Measurements from ENCODE around the gene TMEM97. TPM values are rescaled to one million over a fixed set of nuclear protein-coding genes. Genes with fewer than 3 reads are reported as not detected.
"Not testable (repeated sequence)": the region's sequence is repeated elsewhere in the genome, so short reads cannot be mapped to it uniquely, and the experiment has no call there.

Gene TMEM97
- total RNA-seq, 2 experiments from 2014 or later = 2.6 to 3.7 TPM

- Histone ChIP-seq H3K36me3 (ENCODE audit: insufficient read depth, low read length) (no peaks in the 10 kb centered on the region), H3K27me3 (ENCODE audit: control insufficient read depth in 1 of 2, insufficient read depth in 2 of 2, low read length in 2 of 2) (peaks cover 25 to 31% of the 10 kb centered on the region in 2 experiments), H3K4me3 (ENCODE audit: low read length) (no peak overlapping the region), H3K9me3 (ENCODE audit: control insufficient read depth in 1 of 2, insufficient read depth in 1 of 2, low read length in 2 of 2) (peaks cover 0 to 14% of the 10 kb centered on the region in 2 experiments), H3K27ac (ENCODE audit: low read depth in 1 of 2, low read length in 2 of 2) (no peak overlapping the region), H3K4me1 (ENCODE audit: insufficient read depth, low read length) (peaks cover 7% of the 10 kb centered on the region)
- H3K27me3 Mint-ChIP-seq = peaks cover 73% of the 10 kb centered on the region
- no peak overlapping the region for H3K4me3 Mint-ChIP-seq
- no peak for ATAC-seq (ENCODE audit: poor library complexity)
- DNase-seq = no peak
- no peak for TF ChIP-seq CTCF (IDR thresholded peaks at IDR 0.05)
- ChIA-PET CTCF (interaction anchor here (1.4 to 1.6 kb wide), 2 partner anchors 15 to 20 kb away, joined by 3 to 4 read pairs; no protein-coding TSS in a partner anchor), POLR2A (no interaction called here)
- peaks cover 7% of the 10 kb centered on the region for H3K4me1 Mint-ChIP-seq (ENCODE audit: low read depth)
- H3K9me3 Mint-ChIP-seq = no peaks in the 10 kb centered on the region
- H3K27ac Mint-ChIP-seq = no peak overlapping the region
- intact Hi-C loops (cut with DNase I, micrococcal nuclease) = no loop called here
- no peaks in the 10 kb centered on the region for H3K36me3 Mint-ChIP-seq (ENCODE audit: low read depth)
Measured at GRCh38 chr17:28271431-28271830, 47.6 kb upstream of the TMEM97 start.

GRCh38 chr17:28272166-28272565, 46.8 kb upstream of the TMEM97 start:
- ATAC-seq (ENCODE audit: poor library complexity) (no peak), DNase-seq (no peak)
- Mint-ChIP-seq H3K4me3 (no peak overlapping the region), H3K4me1 (ENCODE audit: low read depth) (peaks cover 7% of the 10 kb centered on the region), H3K9me3 (no peaks in the 10 kb centered on the region), H3K27me3 (peaks cover 75% of the 10 kb centered on the region), H3K27ac (no peak overlapping the region), H3K36me3 (ENCODE audit: low read depth) (no peaks in the 10 kb centered on the region)
- intact Hi-C loops (cut with DNase I, micrococcal nuclease) = no loop called here
- CTCF ChIA-PET = no interaction called here
- Histone ChIP-seq H3K4me1 (ENCODE audit: insufficient read depth, low read length) (peaks cover 12% of the 10 kb centered on the region), H3K27me3 (ENCODE audit: control insufficient read depth in 1 of 2, insufficient read depth in 2 of 2, low read length in 2 of 2) (peaks cover 31 to 33% of the 10 kb centered on the region in 2 experiments), H3K9me3 (ENCODE audit: control insufficient read depth in 1 of 2, insufficient read depth in 1 of 2, low read length in 2 of 2) (peaks cover 0 to 9% of the 10 kb centered on the region in 2 experiments), H3K36me3 (ENCODE audit: insufficient read depth, low read length) (no peaks in the 10 kb centered on the region), H3K4me3 (ENCODE audit: low read length) (no peak overlapping the region), H3K27ac (ENCODE audit: low read depth in 1 of 2, low read length in 2 of 2) (no peak overlapping the region)
- POLR2A ChIA-PET = no interaction called here
- no peak for TF ChIP-seq CTCF (IDR thresholded peaks at IDR 0.05)

DNA sequence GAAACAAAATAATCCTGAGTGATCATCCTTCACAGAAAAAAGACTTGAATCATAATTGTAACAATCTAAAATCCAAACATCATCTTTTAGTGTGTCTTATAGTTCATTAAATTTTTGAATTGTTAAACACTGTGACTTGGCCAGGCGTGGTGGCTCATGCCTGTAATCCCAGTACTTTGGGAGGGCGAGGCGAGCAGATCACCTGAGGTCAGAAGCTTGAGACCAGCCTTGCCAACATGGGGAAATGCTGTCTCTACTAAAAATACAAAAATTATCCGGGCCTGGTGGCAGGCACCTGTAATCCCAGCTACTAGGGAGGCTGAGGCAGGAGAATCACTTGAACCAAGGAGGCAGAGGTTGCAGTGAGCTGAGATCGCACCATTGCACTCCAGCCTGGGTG, 45.7 kb upstream of the TMEM97 start:
- H3K9me3 Mint-ChIP-seq; H3K9me3 ChIP-seq (ENCODE audit: control insufficient read depth in 1 of 2, insufficient read depth in 1 of 2, low read length in 2 of 2); CTCF ChIA-PET; intact Hi-C loops (cut with DNase I, micrococcal nuclease); DNase-seq; ATAC-seq (ENCODE audit: poor library complexity); H3K27ac ChIP-seq (ENCODE audit: low read depth in 1 of 2, low read length in 2 of 2); H3K27ac Mint-ChIP-seq; H3K4me3 ChIP-seq (ENCODE audit: low read length); POLR2A ChIA-PET; H3K36me3 Mint-ChIP-seq (ENCODE audit: low read depth); H3K36me3 ChIP-seq (ENCODE audit: insufficient read depth, low read length); H3K4me3 Mint-ChIP-seq: not testable (repeated sequence)
- H3K4me1 Mint-ChIP-seq (ENCODE audit: low read depth) = peaks cover 15% of the 10 kb centered on the region
- H3K27me3 ChIP-seq (ENCODE audit: control insufficient read depth in 1 of 2, insufficient read depth in 2 of 2, low read length in 2 of 2) = peaks cover 31 to 33% of the 10 kb centered on the region in 2 experiments
- peaks cover 78% of the 10 kb centered on the region for H3K27me3 Mint-ChIP-seq
- peaks cover 22% of the 10 kb centered on the region for H3K4me1 ChIP-seq (ENCODE audit: insufficient read depth, low read length)

DNA sequence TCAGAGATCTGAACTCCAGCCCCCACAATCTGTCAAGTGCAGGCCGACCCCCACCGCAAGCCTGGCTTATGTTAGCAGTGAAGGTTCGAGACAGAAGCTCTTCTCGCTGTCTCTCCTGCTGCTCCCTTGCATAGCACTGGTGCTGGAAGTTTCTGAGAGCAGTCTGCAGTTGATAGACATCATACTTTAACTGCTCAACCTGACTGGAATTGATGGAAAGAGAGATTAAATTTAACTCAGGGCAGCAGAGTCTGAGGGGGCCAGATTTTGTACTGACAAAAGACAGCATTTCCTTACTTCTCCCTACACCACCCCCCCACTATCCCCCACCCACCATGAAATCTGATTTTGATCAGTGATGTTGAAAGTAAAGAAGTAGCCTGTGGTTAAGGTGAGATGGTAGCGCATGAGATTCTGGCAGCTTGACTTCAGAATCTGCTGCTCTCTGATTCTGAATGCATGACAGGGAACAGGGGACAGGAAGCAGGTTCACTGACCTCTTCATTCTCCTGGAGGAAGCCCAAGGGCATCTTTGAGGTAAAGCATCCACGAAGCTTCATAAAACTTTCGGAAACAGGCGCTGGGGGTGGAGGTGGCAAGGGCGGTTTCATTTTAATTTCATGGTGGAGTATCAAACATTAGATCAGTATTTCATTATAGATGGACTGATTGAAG, 44.3 kb upstream of the TMEM97 start:
- Mint-ChIP-seq H3K9me3 (no peaks in the 10 kb centered on the region), H3K27me3 (peaks cover 70% of the 10 kb centered on the region), H3K4me1 (ENCODE audit: low read depth) (peaks cover 19% of the 10 kb centered on the region), H3K27ac (no peak overlapping the region), H3K4me3 (no peak overlapping the region), H3K36me3 (ENCODE audit: low read depth) (no peaks in the 10 kb centered on the region)
- Histone ChIP-seq H3K9me3 (ENCODE audit: control insufficient read depth in 1 of 2, insufficient read depth in 1 of 2, low read length in 2 of 2) (no peaks in the 10 kb centered on the region), H3K36me3 (ENCODE audit: insufficient read depth, low read length) (no peaks in the 10 kb centered on the region), H3K27me3 (ENCODE audit: control insufficient read depth in 1 of 2, insufficient read depth in 2 of 2, low read length in 2 of 2) (peaks cover 33 to 36% of the 10 kb centered on the region in 2 experiments), H3K27ac (ENCODE audit: low read depth in 1 of 2, low read length in 2 of 2) (no peak overlapping the region), H3K4me3 (ENCODE audit: low read length) (no peak overlapping the region), H3K4me1 (ENCODE audit: insufficient read depth, low read length) (peaks cover 27% of the 10 kb centered on the region)
- DNase-seq (no peak), ATAC-seq (ENCODE audit: poor library complexity) (no peak)
- CTCF ChIA-PET = no interaction called here
- POLR2A ChIA-PET = no interaction called here
- intact Hi-C loops (cut with DNase I, micrococcal nuclease) = no loop called here
- TF ChIP-seq CTCF (IDR thresholded peaks at IDR 0.05) = no peak

All from CD4-positive, alpha-beta T cell (primary cell).